OCI-LY1 (cell line): ENCODE data around the gene TMEM212.

Experiments used
- H2AFZ ChIP-seq: fragments of 200-600 bp; sonication (generic), shearing (Covaris generic); 2 replicates; pipeline ENCODE4 v1.6.0; 2014; ENCODE audit warnings: antibody characterized with exemption, mild to moderate bottlenecking, low read length
- H3F3A ChIP-seq: fragments of 200-600 bp; sonication (generic), shearing (Covaris generic); 2 replicates; pipeline ENCODE4 v1.6.0; 2014; ENCODE audit warnings: mild to moderate bottlenecking, antibody characterized with exemption, low read length, moderate library complexity; ENCODE audit not compliant: insufficient read depth
- H3K27ac ChIP-seq: fragments of 200-600 bp; sonication (generic); 2 replicates; pipeline ENCODE4 v1.5.1; 2014; ENCODE audit warnings: low read length, mixed run types, mild to moderate bottlenecking, low read depth; ENCODE audit not compliant: poor library complexity, severe bottlenecking
- H3K27me3 ChIP-seq: fragments of 200-600 bp; sonication (generic); 2 replicates; pipeline ENCODE4 v1.6.0; 2014; ENCODE audit warnings: antibody characterized with exemption, mild to moderate bottlenecking, low read length, moderate library complexity; ENCODE audit not compliant: insufficient read depth
- H3K36me3 ChIP-seq: fragments of 200-600 bp; sonication (generic); 2 replicates; pipeline ENCODE4 v1.6.1; 2014; ENCODE audit warnings: mild to moderate bottlenecking, antibody characterized with exemption, low read length, moderate library complexity, mixed read lengths; ENCODE audit not compliant: insufficient read depth
- H3K4me1 ChIP-seq: fragments of 200-600 bp; sonication (generic); 2 replicates; pipeline ENCODE4 v1.5.1; 2014; ENCODE audit warnings: mild to moderate bottlenecking, low read length, moderate library complexity; ENCODE audit not compliant: insufficient read depth, severe bottlenecking
- H3K4me2 ChIP-seq: fragments of 200-600 bp; sonication (generic), shearing (Covaris generic); 2 replicates; pipeline ENCODE4 v1.6.1; 2014; ENCODE audit warnings: low read length
- H3K4me3 ChIP-seq: fragments of 200-600 bp; sonication (generic); 2 replicates; pipeline ENCODE4 v1.5.1; 2014; ENCODE audit warnings: low read length, low read depth, mild to moderate bottlenecking, mixed read lengths; ENCODE audit not compliant: poor library complexity, severe bottlenecking
- H3K79me2 ChIP-seq: fragments of 200-600 bp; shearing (Covaris generic); 2 replicates; pipeline ENCODE4 v1.6.1; 2016; ENCODE audit warnings: mixed run types, low read length, mixed read lengths; ENCODE audit not compliant: insufficient read depth
- H3K9ac ChIP-seq: fragments of 200-600 bp; sonication (generic), shearing (Covaris generic); 2 replicates; pipeline ENCODE4 v1.6.1; 2014; ENCODE audit warnings: mild to moderate bottlenecking, low read length, mixed read lengths
- H3K9me2 ChIP-seq: fragments of 200-600 bp; sonication (generic), shearing (Covaris generic); 2 replicates; pipeline ENCODE4 v1.6.1; 2014; ENCODE audit warnings: low read depth, mild to moderate bottlenecking, low read length, mixed read lengths
- H3K9me3 ChIP-seq: fragments of 200-600 bp; shearing (Covaris generic); 2 replicates; pipeline ENCODE4 v1.6.1; 2014; ENCODE audit warnings: low read length, mixed read lengths
- H4K20me1 ChIP-seq: fragments of 200-600 bp; sonication (generic), shearing (Covaris generic); 2 replicates; pipeline ENCODE4 v1.6.0; 2016; ENCODE audit warnings: mild to moderate bottlenecking, low read length; ENCODE audit not compliant: insufficient read depth
- EZH2 ChIP-seq: fragments of 200-600 bp; sonication (generic), shearing (Covaris generic); IDR thresholded peaks from 2 replicates; pipeline ENCODE4 v1.8.0; 2017; ENCODE audit warnings: borderline replicate concordance, mixed run types, mild to moderate bottlenecking, antibody characterized with exemption, low read length, moderate library complexity, mixed read lengths
- TF ChIP-seq, protein P1 (sequence below): fragments of 200-600 bp; sonication (generic), shearing (Covaris generic); IDR thresholded peaks from 2 replicates; pipeline ENCODE4 v1.5.1; 2017; ENCODE audit warnings: mild to moderate bottlenecking, antibody characterized with exemption, low read length, moderate library complexity, mixed read lengths

Gene TMEM212

GRCh38 chr3:171881251-171881650, 38.1 kb downstream of the TMEM212 start:
- Histone ChIP-seq H2AFZ (no peak overlapping the region), H3K9ac (no peak overlapping the region), H3F3A (no peaks in the 10 kb centered on the region), H3K4me3 (no peak overlapping the region), H3K4me2 (no peak overlapping the region), H3K9me2 (no peaks in the 10 kb centered on the region), H3K79me2 (no peaks in the 10 kb centered on the region), H3K27ac (no peak overlapping the region), H3K36me3 (no peaks in the 10 kb centered on the region), H3K9me3 (no peaks in the 10 kb centered on the region), H3K4me1 (no peaks in the 10 kb centered on the region), H4K20me1 (no peaks in the 10 kb centered on the region), H3K27me3 (no peaks in the 10 kb centered on the region)
- no peak for TF ChIP-seq EZH2
- TF ChIP-seq, protein P1, sequence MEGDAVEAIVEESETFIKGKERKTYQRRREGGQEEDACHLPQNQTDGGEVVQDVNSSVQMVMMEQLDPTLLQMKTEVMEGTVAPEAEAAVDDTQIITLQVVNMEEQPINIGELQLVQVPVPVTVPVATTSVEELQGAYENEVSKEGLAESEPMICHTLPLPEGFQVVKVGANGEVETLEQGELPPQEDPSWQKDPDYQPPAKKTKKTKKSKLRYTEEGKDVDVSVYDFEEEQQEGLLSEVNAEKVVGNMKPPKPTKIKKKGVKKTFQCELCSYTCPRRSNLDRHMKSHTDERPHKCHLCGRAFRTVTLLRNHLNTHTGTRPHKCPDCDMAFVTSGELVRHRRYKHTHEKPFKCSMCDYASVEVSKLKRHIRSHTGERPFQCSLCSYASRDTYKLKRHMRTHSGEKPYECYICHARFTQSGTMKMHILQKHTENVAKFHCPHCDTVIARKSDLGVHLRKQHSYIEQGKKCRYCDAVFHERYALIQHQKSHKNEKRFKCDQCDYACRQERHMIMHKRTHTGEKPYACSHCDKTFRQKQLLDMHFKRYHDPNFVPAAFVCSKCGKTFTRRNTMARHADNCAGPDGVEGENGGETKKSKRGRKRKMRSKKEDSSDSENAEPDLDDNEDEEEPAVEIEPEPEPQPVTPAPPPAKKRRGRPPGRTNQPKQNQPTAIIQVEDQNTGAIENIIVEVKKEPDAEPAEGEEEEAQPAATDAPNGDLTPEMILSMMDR = no peak

- H3K36me3 ChIP-seq = no peaks in the 10 kb centered on the region
- no peaks in the 10 kb centered on the region for H3K79me2 ChIP-seq
- no peak overlapping the region for H3K4me2 ChIP-seq
- no peaks in the 10 kb centered on the region for H3K9me3 ChIP-seq
- TF ChIP-seq EZH2 = no peak
- TF ChIP-seq, protein P1 = no peak
- H3K4me3 ChIP-seq = no peak overlapping the region
- no peak overlapping the region for H3K27ac ChIP-seq
- no peaks in the 10 kb centered on the region for H4K20me1 ChIP-seq
- H3K4me1 ChIP-seq = no peaks in the 10 kb centered on the region
- H2AFZ ChIP-seq = no peak overlapping the region
- no peak overlapping the region for H3K9ac ChIP-seq
- H3K9me2 ChIP-seq = no peaks in the 10 kb centered on the region
- no peaks in the 10 kb centered on the region for H3F3A ChIP-seq
- no peaks in the 10 kb centered on the region for H3K27me3 ChIP-seq
These were observed 40.2 kb downstream of the TMEM212 start for GRCh38 chr3:171883257-171883892.

- H3F3A ChIP-seq = no peaks in the 10 kb centered on the region
- no peak overlapping the region for H3K4me2 ChIP-seq
- H4K20me1 ChIP-seq = no peaks in the 10 kb centered on the region
- no peak overlapping the region for H3K9ac ChIP-seq
- TF ChIP-seq, protein P1 = no peak
- TF ChIP-seq EZH2 = no peak
- no peak overlapping the region for H3K4me3 ChIP-seq
- no peaks in the 10 kb centered on the region for H3K79me2 ChIP-seq
- no peaks in the 10 kb centered on the region for H3K9me3 ChIP-seq
- H3K36me3 ChIP-seq = no peaks in the 10 kb centered on the region
- no peaks in the 10 kb centered on the region for H3K4me1 ChIP-seq
- no peak overlapping the region for H2AFZ ChIP-seq
- H3K27ac ChIP-seq = no peak overlapping the region
- H3K27me3 ChIP-seq = no peaks in the 10 kb centered on the region
- no peaks in the 10 kb centered on the region for H3K9me2 ChIP-seq
These were observed 40.7 kb downstream of the TMEM212 start for GRCh38 chr3:171883893-171884279.
